ENCODE data around the gene PHKA2. TPM values are rescaled to one million over a fixed set of nuclear protein-coding genes. Genes with fewer than 3 reads are reported as not detected.

The PHKA2 gene
- total RNA-seq, 1 donor from 2014 or later = 18.1 TPM

DNA sequence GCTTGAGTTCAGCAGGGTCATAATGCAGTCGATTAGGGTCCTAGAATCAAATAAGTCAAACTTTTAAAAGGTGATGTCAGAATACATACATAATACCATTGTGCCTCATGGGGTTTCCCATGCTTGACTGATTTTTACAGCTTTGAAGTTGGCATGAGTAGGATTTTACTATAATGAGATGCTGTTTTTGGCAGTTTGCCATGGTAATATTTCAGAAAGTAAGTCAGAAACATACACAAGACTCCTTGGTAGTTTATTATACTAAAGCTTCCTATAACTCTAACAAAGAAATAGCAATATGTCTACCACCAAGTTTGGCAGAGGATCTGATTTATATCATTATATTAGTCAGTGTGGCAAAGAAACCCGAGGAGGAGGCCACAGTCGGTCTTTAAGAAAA is 45.2 kb downstream of the PHKA2 start:
- TF ChIP-seq, protein P1, sequence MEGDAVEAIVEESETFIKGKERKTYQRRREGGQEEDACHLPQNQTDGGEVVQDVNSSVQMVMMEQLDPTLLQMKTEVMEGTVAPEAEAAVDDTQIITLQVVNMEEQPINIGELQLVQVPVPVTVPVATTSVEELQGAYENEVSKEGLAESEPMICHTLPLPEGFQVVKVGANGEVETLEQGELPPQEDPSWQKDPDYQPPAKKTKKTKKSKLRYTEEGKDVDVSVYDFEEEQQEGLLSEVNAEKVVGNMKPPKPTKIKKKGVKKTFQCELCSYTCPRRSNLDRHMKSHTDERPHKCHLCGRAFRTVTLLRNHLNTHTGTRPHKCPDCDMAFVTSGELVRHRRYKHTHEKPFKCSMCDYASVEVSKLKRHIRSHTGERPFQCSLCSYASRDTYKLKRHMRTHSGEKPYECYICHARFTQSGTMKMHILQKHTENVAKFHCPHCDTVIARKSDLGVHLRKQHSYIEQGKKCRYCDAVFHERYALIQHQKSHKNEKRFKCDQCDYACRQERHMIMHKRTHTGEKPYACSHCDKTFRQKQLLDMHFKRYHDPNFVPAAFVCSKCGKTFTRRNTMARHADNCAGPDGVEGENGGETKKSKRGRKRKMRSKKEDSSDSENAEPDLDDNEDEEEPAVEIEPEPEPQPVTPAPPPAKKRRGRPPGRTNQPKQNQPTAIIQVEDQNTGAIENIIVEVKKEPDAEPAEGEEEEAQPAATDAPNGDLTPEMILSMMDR (IDR thresholded peaks at IDR 0.05; ENCODE audit: insufficient read depth, low read length, poor library complexity, severe bottlenecking) = no peak
- H3K4me3 ChIP-seq (ENCODE audit: low read depth, low read length) = no peak overlapping the region
- peak; percentile 14 for DNase-seq (ENCODE audit: low read depth)
- no peaks in the 10 kb centered on the region for H3K27me3 ChIP-seq (ENCODE audit: control insufficient read depth, insufficient read depth, low read length)
- H3K36me3 ChIP-seq (ENCODE audit: control insufficient read depth, insufficient read depth, low read length) = no peaks in the 10 kb centered on the region

DNA sequence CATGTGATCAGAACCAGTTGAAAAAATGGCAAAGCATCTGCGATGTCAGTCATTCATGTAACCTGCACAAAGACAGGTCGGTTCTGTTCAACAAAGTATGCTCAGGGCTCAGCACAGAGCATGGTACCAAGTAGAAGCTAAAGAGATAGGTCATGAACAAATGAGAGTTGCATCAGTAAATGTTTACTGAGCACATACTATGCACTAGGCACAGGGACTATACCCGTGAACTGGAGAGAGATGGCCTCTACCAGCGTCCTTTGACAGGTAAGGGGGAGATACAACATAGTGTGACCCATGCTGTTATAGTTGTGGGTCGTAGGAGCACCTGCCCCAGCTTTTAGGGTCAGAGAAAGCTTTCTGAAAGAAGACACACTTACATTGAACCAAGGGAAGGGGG is 46.7 kb downstream of the PHKA2 start:
- Histone ChIP-seq H3K27me3 (ENCODE audit: control insufficient read depth, insufficient read depth, low read length) (no peaks in the 10 kb centered on the region), H3K36me3 (ENCODE audit: control insufficient read depth, insufficient read depth, low read length) (no peaks in the 10 kb centered on the region), H3K4me3 (ENCODE audit: low read depth, low read length) (no peak overlapping the region)
- DNase-seq (ENCODE audit: low read depth) = no peak
- TF ChIP-seq, protein P1 (IDR thresholded peaks at IDR 0.05; ENCODE audit: insufficient read depth, low read length, poor library complexity, severe bottlenecking) = no peak

DNA sequence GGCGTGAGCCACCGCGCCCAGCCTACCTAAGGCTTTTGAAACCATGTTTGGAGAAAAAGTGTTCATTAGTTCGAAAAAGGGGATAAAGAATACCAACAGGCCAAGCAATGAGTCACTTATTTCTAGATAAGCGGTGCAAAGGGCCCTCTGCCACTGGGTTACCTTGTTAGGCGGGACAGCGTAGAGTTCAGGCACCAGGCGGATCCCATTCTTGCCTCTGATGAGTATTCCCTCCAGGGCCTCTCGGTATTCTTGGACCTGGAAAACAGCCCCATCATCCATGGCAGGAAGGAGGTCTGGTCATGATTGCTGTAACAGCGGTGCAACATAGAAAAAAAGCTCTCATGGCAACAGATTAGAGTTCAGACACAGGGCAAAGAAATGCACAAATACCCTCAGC is 48.0 kb downstream of the PHKA2 start:
- TF ChIP-seq, protein P1 (IDR thresholded peaks at IDR 0.05; ENCODE audit: insufficient read depth, low read length, poor library complexity, severe bottlenecking) = no peak
- Histone ChIP-seq H3K4me3 (ENCODE audit: low read depth, low read length) (no peak overlapping the region), H3K36me3 (ENCODE audit: control insufficient read depth, insufficient read depth, low read length) (no peaks in the 10 kb centered on the region), H3K27me3 (ENCODE audit: control insufficient read depth, insufficient read depth, low read length) (no peaks in the 10 kb centered on the region)
- no peak for DNase-seq (ENCODE audit: low read depth)

DNA sequence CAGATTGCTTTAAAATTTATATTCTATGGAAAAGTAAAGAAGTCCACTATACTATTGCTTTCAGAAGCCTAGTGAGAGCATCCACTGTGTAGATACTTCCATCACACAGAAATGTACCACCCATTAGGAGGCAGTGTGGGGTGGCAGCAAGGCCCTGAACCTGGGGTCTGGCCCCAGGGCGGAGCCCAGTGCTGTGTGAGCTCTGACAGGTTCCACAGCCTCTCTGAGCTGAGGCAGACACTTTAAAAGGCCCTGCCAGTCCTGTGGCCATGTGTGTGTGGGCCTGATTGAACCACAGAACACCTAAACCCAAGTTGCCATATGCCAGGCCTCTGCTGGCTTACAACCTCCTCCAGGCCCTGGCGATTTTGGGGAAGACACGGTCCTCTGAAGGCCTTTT is 49.2 kb downstream of the PHKA2 start:
- no peak for DNase-seq (ENCODE audit: low read depth)
- TF ChIP-seq, protein P1 (IDR thresholded peaks at IDR 0.05; ENCODE audit: insufficient read depth, low read length, poor library complexity, severe bottlenecking) = no peak
- Histone ChIP-seq H3K27me3 (ENCODE audit: control insufficient read depth, insufficient read depth, low read length) (no peaks in the 10 kb centered on the region), H3K36me3 (ENCODE audit: control insufficient read depth, insufficient read depth, low read length) (no peaks in the 10 kb centered on the region), H3K4me3 (ENCODE audit: low read depth, low read length) (no peak overlapping the region)

DNA sequence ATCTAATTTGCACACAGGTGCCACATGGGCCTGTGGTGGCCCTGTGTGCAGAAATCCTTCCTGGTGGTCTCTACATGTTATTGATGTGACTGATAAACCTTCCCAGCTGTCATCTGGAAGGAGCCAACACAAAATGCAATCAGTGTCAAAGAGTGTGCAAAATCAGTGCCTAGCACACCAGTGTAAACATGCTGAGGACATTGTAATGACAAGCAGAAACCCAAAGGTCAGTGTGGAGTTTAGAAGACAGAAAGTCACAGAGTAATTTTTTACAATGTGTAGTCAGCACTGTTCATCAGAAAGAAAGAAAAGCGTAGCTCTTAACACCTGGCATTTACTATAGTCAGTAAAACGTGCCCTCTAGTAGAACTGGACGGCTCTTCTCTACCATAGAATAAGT is 50.3 kb downstream of the PHKA2 start:
- no peak for DNase-seq (ENCODE audit: low read depth)
- TF ChIP-seq, protein P1 (IDR thresholded peaks at IDR 0.05; ENCODE audit: insufficient read depth, low read length, poor library complexity, severe bottlenecking) = no peak
- no peaks in the 10 kb centered on the region for H3K27me3 ChIP-seq (ENCODE audit: control insufficient read depth, insufficient read depth, low read length)
- no peak overlapping the region for H3K4me3 ChIP-seq (ENCODE audit: low read depth, low read length)
- H3K36me3 ChIP-seq (ENCODE audit: control insufficient read depth, insufficient read depth, low read length) = no peaks in the 10 kb centered on the region

DNA sequence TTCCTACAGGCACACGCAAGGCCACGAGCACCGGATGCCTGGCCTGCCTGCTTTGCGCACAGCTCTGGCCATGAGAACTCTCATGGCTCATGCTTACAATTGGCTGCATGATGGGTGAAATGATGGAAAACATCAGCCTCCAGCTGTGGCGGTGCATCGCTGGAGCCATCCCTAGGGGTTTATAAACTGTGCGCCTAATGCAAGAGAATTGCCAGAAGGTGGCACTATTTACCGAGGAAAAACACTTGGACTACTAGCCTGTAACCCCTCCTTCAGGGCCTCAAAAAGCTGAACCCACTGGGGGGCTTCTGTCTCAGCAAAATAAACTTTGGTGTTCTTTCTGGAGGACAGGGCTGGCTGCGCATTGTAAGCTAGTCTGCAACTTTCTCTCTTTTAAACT is 51.9 kb downstream of the PHKA2 start:
- no peak overlapping the region for H3K4me3 ChIP-seq (ENCODE audit: low read depth, low read length)
- DNase-seq (ENCODE audit: low read depth) = no peak
- H3K36me3 ChIP-seq (ENCODE audit: control insufficient read depth, insufficient read depth, low read length) = no peaks in the 10 kb centered on the region
- TF ChIP-seq, protein P1 (IDR thresholded peaks at IDR 0.05; ENCODE audit: insufficient read depth, low read length, poor library complexity, severe bottlenecking) = peak; percentile 34
- no peaks in the 10 kb centered on the region for H3K27me3 ChIP-seq (ENCODE audit: control insufficient read depth, insufficient read depth, low read length)

All from kidney epithelial cell (primary cell).